HG03432 (cell line): Measurements from ENCODE around the gene WDFY4.

Experiments
- ATAC-seq: cut with Tn5 transposase; IDR thresholded peaks from one replicate; pipeline ENCODE4 v1.9.1; 2021; ENCODE audit warnings: mild to moderate bottlenecking, moderate library complexity; ENCODE audit not compliant: unreplicated experiment

WDFY4 gene

DNA sequence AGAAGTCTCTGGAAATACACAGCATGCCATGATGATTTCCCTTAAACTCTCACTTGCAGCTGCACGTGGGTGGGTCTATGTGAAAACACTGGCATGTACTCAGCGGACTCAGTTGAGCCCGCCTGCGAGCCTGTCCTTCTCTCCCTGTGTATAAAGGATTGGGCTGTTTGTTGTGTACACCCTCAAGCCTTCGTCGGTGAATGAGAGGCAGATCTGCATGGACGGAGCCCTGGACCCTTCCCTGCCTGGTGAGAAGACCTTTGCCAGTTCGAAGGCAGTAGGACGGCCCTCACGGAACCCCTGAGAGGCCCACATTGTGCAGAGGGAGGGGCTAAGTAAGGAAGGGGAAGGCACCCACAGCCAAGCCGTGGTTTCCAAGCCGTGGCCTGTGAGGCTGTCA is 121.2 kb downstream of the WDFY4 start:
- ATAC-seq = no peak

DNA sequence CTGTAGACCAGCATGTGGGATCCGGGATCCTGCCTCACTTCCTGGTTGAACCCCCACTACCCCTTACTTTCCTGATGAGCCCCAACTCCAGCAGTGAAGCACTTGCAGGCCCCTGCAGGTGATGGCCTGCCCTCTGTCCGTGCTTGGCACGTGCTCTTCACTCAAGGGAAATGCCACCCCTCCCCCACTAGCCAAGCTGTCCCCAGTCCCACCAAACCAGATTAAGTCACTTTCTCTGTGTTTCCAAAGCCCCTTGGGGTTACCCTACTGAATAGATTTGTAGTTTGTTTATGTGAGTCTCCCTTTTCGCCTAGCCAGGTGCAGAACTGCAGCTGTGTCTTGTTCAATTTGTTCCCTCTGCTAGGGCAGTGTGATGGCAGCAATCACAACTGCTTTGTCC is 121.7 kb downstream of the WDFY4 start:
- ATAC-seq = no peak

DNA sequence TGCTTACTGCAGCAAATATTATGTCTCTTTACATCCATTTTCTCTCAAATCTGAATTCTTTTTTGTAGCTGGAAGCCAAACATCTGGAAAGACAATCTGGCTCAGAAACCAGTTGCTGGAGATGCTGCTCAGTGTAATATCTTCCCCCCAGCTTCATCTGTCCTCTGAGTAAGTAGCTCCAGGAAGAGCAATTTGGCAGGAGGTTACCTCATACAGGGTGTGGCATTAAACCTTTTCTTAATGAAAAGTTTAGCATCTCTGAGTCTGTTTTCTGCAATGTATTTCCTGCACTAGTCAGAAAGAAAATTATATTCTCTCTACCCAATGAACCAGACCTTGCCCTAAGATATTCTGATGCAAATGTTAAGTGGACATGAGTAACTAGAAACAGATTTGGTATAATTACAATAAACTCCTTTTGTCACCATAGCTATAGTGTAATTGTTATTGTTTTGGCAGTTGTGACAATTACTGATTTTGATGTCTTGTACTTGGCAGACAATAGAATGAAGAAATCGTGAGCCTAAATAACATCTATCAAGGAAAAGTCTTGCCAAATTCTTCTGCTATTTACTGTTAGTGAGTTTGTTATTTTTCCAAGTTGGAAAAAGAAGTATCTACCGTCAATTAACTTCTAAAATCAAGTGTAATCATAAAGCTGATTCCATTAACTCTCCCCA is 123.3 kb downstream of the WDFY4 start:
- no peak for ATAC-seq

DNA sequence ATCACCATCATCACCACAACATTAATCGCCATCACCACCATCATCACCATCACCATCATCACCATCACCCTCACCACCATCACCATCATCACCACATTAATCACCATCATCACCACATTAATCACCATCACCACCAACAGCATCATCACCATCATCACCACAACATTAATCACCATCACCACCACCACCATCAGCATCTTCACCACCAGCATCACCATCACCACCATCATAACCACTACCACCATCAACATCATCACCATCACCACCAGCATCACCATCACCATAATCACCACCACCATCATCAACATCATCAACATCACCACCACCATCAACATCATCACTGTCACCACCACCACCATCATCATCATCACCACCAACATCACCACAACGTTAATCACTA is 124.6 kb downstream of the WDFY4 start:
- no peak for ATAC-seq

DNA sequence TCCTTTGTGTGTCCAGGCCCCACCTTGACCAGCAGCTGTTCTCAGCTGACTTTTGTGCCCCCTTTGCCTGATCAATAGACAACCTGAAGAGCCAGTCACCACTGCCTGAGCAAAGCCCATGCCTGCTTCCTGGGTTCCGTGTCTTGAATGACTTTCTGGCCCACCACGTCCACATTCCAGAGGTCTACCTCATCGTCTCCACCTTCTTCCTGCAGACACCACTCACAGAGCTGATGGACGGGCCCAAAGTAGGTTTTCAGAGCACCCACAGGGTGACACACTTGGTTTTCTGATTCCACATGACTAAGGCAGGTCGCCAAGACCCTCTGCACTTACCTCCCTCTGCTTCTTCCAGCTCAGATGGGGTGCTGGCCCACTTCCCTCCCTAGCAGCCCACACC is 126.8 kb downstream of the WDFY4 start:
- no peak for ATAC-seq

DNA sequence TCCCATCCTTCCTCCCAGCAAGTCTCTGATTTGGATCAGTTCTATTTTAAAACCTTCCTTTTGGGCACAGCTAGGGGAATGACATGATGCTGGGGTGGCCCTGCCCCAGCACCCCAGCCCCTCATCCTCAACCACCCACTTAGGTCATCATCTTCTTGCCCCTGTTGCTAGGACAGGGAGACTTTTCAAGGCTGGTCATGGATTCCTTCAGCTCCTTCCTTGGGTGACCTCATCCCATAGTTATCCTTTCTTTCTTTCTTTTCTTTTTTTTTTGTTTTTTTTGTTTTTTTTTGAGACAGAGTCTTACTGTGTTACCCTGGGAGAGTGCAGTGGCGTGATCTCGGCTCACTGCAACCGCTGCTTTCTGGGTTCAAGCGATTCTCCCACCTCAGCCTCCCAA is 127.2 kb downstream of the WDFY4 start:
- no peak for ATAC-seq

DNA sequence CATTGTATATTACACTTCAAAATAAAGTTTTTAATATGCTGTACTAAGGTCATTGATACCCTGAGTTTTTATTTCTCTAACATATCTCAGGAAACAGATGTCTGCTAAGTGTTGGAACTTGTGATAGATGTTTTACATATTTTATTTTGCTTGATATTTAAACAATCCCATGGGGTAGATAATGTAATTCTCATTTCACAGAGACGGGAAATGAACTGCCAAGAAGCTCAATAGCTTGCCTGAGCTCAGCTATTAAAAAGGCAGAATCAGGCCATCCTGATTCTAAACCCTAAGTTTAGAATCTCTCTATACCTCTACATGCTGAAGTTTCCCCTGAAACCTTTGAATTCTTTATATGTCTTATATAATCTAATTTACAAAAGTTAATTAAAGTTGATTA is 128.6 kb downstream of the WDFY4 start:
- no peak for ATAC-seq

DNA sequence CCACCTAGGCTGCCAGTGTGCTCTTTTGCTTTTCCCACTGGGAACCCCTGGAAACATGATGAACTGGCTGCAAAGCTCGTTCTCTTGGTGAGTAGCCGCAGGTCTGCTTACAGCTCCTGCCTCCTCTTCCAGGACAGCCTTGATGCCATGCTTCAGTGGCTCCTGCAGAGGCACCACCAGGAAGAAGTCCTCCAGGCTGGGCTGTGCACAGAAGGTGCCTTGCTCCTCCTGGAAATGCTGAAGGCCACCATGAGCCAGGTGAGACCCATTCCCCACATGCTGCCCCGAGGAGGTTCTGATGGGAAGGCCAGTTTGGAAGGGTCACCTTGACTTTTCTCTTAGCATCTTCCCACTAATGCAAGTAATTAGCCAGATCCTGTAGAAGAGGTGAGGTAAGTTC is 129.2 kb downstream of the WDFY4 start:
- ATAC-seq = no peak

DNA sequence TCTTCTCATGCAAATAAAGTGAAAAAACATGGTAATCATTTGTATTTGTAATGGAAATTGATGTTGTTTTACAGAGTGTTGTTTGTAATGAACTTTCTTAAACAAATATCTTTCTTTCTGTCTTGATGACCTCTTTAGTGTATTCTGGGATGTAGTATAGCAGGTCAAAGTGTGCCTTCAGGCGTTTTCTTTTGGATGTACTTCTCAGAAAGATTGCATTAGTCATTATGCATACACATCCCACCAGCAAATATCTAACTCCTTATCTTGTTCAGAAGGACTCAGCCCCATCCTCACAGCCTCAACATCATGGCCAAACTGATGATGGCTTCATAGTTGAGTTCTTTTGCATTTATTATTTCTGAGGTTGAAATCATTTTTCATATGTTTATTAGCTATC is 130.3 kb downstream of the WDFY4 start:
- ATAC-seq = no peak

DNA sequence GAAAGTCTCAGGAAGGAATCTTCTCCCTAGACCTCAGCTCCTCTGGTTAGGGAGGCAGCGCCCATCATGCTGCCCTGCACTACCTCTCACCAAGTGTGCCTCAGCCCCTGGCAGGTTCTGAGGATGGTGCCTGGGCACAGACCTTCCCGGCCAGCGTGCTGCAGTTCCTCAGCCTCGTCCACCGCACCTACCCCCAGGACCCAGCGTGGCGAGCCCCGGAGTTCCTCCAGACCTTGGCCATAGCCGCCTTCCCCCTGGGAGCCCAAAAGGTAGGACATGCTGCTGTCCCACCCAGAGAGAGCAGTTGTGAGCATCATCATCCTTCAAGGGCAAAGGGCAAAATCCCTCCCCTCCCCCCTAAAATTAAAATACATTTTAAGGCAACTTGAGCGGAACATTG is 132.5 kb downstream of the WDFY4 start:
- no peak for ATAC-seq

DNA sequence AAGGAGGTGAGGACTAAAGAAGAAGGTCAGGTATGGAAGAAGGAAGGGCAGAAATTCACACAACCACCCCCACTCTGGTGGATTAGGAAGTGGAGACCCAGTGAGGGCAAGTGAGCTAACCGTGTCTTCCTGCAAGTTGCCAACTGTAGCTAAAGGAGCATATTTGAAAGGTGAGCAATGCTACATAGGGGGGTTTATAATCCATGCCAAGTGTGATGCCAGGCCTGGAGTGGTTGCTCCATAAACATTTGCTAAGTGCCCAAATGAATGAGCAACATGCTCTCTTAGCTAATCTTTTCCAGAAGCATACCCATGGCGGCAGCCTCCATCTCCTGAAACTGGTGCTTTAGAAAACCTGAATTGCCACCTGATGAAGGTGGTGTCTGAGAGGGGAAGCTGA is 133.4 kb downstream of the WDFY4 start:
- no peak for ATAC-seq

DNA sequence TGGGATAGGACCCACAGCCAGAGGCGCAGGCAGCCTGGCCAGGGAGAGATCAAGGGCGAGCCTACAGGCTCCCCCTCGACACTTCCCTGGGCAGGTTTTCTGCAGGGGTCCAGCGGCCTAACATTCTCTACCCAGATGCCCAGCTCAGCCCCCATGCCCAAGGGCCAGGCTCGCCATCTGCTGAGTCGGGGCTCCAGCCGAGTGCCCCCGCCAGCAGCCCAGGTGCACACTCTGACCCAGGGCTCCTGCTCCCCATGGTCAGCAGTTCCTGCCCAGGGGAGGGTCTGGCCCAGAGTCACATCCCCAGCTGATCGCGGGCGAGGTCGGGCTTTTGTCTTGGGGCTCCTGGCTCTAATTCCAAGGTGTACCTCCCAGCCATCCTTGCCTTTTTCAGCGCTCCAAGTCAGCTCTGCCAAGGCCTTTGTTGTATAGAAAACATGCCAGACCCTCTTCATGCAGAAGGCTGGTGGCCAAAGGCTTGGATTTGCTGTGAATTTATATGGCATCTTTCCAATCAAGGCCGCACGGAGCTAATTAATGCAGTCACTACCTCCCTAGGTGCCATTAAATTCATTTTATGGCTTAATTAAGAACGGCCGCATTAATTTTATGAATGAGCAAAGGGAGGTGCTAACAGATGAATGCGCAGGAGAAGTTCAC is 134.3 kb downstream of the WDFY4 start:
- no peak for ATAC-seq

DNA sequence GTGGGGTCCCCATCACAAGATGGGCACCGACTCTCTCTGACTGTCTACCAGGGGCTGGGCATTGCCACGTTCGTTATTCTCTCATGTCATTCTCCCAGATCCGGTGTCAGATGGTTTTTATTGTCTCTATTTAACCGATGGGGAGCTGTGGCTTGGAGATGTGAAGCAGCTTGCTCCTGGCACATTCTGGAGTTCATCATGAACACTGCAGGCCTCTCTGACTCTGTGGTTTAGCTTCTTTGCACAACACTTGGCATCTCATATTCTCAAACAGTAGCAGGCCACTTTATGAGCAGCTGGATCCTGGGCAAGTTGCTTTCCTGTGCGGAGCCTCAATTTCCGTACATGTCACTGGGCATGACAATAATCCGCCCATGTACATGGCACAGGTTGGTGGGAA is 135.1 kb downstream of the WDFY4 start:
- no peak for ATAC-seq

DNA sequence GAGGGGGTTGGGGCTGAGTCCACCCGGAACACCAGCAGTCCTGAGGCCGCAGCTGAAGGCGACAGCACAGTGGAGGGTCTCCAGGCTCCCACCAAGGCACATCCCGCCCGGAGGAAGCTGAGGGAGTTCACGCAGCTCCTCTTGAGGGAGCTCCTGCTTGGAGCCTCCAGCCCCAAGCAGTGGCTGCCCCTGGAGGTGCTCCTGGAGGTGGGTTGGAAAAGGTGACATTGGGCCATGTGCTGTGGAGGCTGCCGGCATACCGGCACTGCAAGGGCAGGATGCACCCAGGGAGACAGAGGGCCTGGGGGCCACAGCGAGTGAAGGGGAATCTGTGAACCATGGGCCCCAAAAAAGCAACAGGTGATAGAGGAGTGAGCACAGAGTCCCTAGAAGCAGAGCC is 135.6 kb downstream of the WDFY4 start:
- no peak for ATAC-seq

DNA sequence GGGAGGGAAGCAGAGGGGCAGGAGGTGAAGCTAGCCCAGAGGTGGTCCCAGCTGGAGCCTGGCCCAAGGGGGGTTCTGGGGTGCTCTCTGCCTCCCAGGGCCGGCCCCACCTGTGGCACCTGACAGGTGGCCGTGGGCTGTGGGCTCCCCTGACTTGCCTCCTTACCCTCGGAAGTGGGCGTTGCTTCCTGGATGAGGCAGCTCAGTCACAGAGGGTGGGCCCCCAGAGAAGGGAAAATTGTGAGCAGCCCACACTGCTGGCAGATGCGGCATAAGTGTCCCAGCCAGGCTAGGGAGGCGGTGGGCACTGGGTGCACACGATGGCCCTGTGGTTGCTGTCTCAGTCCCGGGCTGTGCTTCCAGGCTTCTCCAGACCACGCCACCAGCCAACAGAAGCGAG is 136.0 kb downstream of the WDFY4 start:
- no peak for ATAC-seq

DNA sequence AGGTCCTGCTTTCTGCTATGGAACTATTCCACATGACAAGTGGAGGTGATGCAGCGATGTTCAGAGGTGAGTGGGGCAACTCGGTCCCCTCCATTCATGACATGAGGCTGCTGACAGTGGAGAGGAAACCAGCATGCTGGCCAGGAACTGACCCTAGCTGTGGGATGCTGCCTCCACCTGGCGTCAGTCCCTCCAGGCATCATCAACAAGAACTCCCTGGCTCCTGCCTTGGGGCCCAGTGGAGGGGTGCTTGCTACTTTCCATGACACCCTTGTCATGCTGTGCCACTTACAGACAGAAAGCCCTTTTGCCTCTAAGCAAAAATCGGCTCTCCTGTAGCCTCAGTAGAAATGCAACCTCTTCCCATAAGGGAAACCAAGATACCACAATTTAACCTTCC is 136.4 kb downstream of the WDFY4 start:
- no peak for ATAC-seq

DNA sequence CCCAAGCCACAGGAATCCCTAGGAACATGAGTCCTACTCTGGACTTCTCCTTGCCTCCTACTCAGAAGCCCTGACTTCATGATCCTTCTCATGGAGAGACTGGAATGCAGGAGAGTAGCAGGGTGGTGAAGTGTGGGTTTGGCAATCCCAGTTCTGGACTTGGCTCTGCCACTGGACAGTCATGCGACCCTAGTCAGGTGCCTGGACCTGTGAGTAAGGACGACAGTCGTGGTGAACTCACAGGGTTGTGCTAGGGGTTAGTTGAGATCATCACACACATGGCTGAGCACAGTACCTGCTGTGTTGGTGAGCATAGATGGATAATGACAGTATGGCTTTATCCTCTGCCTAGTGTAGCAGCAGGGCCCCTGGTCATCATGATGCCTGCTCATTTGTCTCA is 137.0 kb downstream of the WDFY4 start:
- no peak for ATAC-seq

DNA sequence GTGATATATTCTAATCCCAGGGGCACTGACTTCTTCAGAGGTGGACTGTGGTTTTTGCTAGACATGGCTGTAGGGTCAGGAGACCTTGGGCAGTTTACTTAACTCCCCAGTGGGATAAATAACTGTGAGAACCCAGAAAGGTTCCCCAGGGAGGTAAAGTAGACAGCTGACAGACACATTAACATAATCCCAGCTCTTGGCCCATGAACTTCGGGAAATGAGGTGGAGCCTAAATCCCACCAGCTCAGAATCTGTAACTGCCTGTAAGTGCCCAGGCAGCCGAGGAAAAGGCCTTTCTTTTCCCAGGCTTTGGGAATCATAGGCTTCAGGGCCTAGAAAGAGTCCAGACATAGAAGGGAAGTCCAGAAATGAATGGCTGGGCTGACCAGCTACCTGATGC is 149.0 kb downstream of the WDFY4 start:
- ATAC-seq = no peak

DNA sequence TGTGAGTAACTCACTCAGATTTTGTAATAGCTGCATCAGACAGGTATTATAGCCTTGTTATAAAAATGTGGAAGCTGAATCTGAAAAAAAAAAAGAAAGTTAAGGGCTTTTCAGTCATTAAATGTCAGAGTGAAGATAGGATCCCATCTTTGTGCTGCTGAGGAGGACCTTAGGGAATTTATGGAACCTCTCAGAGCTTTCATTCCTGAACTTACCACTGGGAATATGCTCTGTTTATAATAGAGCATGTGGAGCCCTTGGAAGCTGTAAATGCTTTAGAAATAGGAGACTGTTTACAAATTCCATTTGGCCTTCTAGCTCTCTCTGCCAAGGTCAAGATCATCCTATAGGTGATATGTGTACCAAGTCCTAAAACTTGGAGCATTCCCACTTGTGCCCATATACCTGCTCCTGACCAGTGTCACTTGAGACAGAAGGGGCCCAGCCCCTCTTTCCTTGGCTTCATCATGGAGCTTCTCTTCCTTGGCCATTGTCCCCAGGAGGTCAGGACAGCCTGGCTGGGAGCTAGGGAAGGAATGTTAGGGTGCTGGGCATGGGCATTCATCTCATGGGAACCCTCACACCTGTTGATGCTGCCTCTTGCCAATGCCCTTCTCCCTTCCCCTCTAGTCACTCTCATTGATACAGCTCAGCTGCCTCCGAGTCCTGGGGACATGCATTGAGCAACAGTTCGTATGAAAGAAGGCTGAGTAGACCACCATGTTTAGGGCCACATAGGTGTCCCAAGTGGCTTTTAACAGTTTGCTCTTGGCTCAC is 149.7 kb downstream of the WDFY4 start:
- no peak for ATAC-seq

DNA sequence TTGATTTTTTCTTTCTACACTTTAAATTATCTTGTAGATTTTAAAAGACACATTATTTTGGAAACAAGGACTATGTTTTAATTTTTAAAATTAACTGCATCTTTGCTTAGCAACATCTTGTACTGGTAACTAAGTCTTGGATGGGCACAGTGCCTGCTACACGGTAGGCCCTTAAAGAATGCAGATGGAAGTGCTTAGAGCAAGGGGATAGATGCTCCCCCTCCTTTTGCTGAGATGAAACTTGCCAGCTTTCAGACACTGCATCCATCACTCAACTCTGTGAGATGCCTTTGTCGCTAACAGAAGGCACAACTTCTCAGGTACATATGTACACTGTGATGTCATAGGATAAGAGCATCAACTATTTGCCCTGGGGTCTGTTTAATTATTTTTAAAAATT is 151.1 kb downstream of the WDFY4 start:
- ATAC-seq = no peak

DNA sequence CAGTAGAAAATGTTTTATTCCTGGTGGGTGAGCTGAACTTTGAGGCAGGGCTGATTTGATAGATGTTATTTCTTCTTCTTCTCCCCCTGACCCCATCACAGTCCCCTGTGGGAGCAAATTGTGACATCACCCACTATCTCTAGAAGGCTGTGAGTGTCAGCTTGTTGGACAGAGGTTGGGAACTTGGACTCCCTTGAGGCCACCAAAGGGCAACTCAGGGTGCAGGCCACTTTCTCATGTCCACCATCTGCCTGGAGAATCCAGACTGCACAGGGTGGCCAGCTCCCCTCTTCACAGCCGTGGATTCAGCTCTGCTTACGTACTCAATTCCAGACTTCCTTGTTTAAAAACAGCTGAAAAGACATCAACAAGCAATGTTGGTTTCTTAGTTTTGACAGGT is 151.9 kb downstream of the WDFY4 start:
- no peak for ATAC-seq

DNA sequence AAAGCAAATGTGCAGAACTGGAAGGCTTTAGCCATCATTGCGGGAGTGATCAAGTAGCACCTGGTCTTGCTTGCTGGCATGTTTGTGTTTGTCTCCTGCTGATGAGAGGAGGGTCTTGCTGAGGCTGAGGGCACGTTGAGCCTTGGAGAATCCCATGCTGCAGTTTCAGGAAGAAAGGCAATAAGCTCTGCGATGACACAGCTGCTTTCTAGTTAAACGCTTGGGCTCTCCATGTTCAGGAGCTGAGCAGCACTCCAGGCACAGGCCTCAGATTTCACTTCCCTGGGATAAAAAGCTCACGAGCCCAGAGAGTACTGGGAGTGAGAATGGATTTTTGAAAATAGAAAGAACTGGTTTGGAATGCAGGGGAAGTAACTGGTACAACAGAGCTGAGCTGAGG is 154.2 kb downstream of the WDFY4 start:
- ATAC-seq = no peak
